NB4 (cell line): ENCODE measurements around the gene MPC1.

Experiments used
- MAX ChIP-seq: IDR thresholded peaks from 2 replicates; pipeline ENCODE4 v1.6.1; 2011; ENCODE audit warnings: low read depth, low read length
- MYC ChIP-seq: IDR thresholded peaks from 2 replicates; pipeline ENCODE4 v1.6.1; 2011; ENCODE audit warnings: low read depth, low read length
- POLR2A ChIP-seq: IDR thresholded peaks from 2 replicates; pipeline ENCODE4 v1.6.1; 2011; ENCODE audit warnings: mild to moderate bottlenecking; ENCODE audit not compliant: insufficient read length; ENCODE audit errors: extremely low read depth
- TF ChIP-seq, protein P1 (sequence below): IDR thresholded peaks from one replicate; pipeline ENCODE4 v1.5.1; 2012; ENCODE audit warnings: low read depth, low read length

DNA sequence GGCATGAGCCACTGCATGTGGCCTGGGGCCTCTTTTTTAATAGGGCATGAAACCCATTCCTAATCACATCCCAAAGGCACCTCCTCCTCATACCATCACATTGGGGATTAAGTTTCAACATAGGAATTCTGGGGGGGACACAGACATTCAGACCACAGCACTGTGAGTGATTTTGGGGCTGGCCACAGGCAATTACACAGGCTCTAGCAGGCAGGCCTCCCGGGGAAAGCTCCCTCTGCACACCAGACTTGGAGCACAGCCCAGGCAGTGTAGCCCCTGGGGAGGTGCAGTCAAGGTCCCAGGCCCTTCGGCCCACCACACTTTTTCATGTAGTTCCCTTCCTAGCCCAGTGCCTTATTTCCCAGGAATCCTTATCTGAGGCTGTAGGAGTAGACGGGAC lies 45.9 kb downstream of the MPC1 start:
- TF ChIP-seq POLR2A (no peak), MAX (no peak), MYC (no peak)
- TF ChIP-seq, protein P1, sequence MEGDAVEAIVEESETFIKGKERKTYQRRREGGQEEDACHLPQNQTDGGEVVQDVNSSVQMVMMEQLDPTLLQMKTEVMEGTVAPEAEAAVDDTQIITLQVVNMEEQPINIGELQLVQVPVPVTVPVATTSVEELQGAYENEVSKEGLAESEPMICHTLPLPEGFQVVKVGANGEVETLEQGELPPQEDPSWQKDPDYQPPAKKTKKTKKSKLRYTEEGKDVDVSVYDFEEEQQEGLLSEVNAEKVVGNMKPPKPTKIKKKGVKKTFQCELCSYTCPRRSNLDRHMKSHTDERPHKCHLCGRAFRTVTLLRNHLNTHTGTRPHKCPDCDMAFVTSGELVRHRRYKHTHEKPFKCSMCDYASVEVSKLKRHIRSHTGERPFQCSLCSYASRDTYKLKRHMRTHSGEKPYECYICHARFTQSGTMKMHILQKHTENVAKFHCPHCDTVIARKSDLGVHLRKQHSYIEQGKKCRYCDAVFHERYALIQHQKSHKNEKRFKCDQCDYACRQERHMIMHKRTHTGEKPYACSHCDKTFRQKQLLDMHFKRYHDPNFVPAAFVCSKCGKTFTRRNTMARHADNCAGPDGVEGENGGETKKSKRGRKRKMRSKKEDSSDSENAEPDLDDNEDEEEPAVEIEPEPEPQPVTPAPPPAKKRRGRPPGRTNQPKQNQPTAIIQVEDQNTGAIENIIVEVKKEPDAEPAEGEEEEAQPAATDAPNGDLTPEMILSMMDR = no peak
